Heart left ventricle (tissue), 16 donors: Measurements from ENCODE around the gene PTPRJ. TPM values are rescaled to one million over a fixed set of nuclear protein-coding genes. Genes with fewer than 3 reads are reported as not detected.
A peak's percentile ranks its signal among the peaks of the same experiment; 100 is the strongest.

Experiments used
- ATAC-seq, 4 donors: fragments of 200-7000 bp; cut with Tn5 transposase; one replicate each; pipeline ENCODE4 v1.9.1; 2020 to 2022; ENCODE audit warnings: moderate library complexity in 4 of 4, mild to moderate bottlenecking in 3 of 4, moderate number of reproducible peaks in 1 of 4
- DNase-seq, 5 donors: peaks; one replicate each; pipeline ENCODE4 v3.0.0-alpha.2; 2020
- H3K27ac ChIP-seq, 12 donors: fragments of 200-600 bp; sonication (generic) in 4 of 12; one replicate each; pipeline versions ENCODE4 v1.5.0 to v1.8.0; 2016 to 2022; ENCODE audit warnings: mild to moderate bottlenecking in 2 of 12
- H3K27me3 ChIP-seq, 9 donors: fragments of 200-600 bp; sonication (generic) in 2 of 9; one replicate each; pipeline versions ENCODE4 v1.5.1 to v1.8.0; 2016 to 2022; ENCODE audit warnings: mild to moderate bottlenecking in 3 of 9
- H3K36me3 ChIP-seq, 9 donors: fragments of 200-600 bp; sonication (generic) in 2 of 9; one replicate each; pipeline versions ENCODE4 v1.5.0 to v1.8.0; 2018 to 2022; ENCODE audit warnings: mild to moderate bottlenecking in 2 of 9
- H3K4me1 ChIP-seq, 12 donors: fragments of 200-600 bp; sonication (generic) in 4 of 12; one replicate each; pipeline versions ENCODE4 v1.5.0 to v1.8.0; 2016 to 2022; ENCODE audit warnings: mild to moderate bottlenecking in 3 of 12
- H3K4me3 ChIP-seq, 12 donors: fragments of 200-600 bp; sonication (generic) in 4 of 12; one replicate each; pipeline versions ENCODE4 v1.5.0 to v1.8.0; 2017 to 2022; ENCODE audit warnings: mild to moderate bottlenecking in 9 of 12, moderate library complexity in 4 of 12
- H3K9me3 ChIP-seq, 12 donors: fragments of 200-600 bp; sonication (generic) in 4 of 12; one replicate each; pipeline versions ENCODE4 v1.5.0 to v1.8.0; 2016 to 2022; ENCODE audit warnings: mild to moderate bottlenecking in 1 of 12
- CTCF ChIP-seq, 12 donors: fragments of 200-600 bp; sonication (generic) in 4 of 12; IDR thresholded peaks; one replicate each; pipeline versions ENCODE4 v1.5.0 to v1.8.0; 2018 to 2022; ENCODE audit warnings: antibody characterized with exemption in 12 of 12, mild to moderate bottlenecking in 5 of 12
- POLR2A ChIP-seq, 2 donors: fragments of 450-650 bp; IDR thresholded peaks; one replicate each; pipeline ENCODE4 v1.6.1; 2017; ENCODE audit warnings: antibody characterized with exemption in 2 of 2, mild to moderate bottlenecking in 2 of 2, moderate library complexity in 2 of 2
- WGBS, 4 donors: extraction: QIAGEN DNeasy Blood & Tissue Kit in 2 of 4; methylation state at CpG; one replicate each; pipeline versions ENCODE4 v1.1.5 to v1.1.7; 2013 to 2018; 5-methylcytosine and 5-hydroxymethylcytosine counted together
- intact Hi-C, 10 donors: fragments of 100-400 bp; cut with DNase I; formaldehyde crosslinking; loops; one replicate each; pipeline versions ENCODE4 v1.11.1 to v1.14.2; 2022
- polyA plus RNA-seq, 2 donors: library from polyadenylated mRNA; stranded (reverse); fragments of 200-250 nt; gene quantifications; one replicate each; pipeline ENCODE4 v1.2.3, GENCODE V29; 2013
- total RNA-seq, 9 donors: library from RNA; depleted of rRNA in 2 of 9; stranded (reverse); fragments of >200 nt in 2 of 9; fragmentation: NEBNext Ultra II Directional in 3 of 9; extraction: Animal tissue kit (Norgen Biotek cat#: 25700) in 3 of 9; gene quantifications; one replicate each; pipeline versions ENCODE4 v1.1.0 to v1.2.4, GENCODE V29; 2016 to 2023
- donor health status: ischemic (EF 13 %, LVEDD 7.1; RV severe dilation, severe dysfunction).
- donor health status: healthy with polysubstance abuse.
- donor health status: DM: no; HTN: yes; CAD: no.
- donor health status: DM: no; HTN: no; CAD: no.
- donor health status: ischemic (EF 25% LVEDD 6.9; RV normal size, moderate dysfunction).
- donor health status: ischemic (EF 25% LVEDD 5.7; RV mildly dilated, moderate dysfunction).
- donor health status: healthy.
- donor health status: DM: yes; HTN: yes; CAD: no.
- donor health status: ischemic (EF 35%, LVEDD 5.7; RV mildly dilated, moderate dysfunction).
- donor health status: nonischemic (EF 11% LVEDD 7.7; RV severe dilation, severe dysfunction).
- donor health status: DM: yes; HTN: yes; CAD: no.
- donor health status: PGD.
- donor health status: ischemic (EF 29% LVEDD 5.4; RV normal size, mild dysfunction).
- donor health status: nonischemic (EF 23%, LVEDD 6.1; RV moderate dilation, normal function).

Gene PTPRJ
- total and polyA plus RNA-seq, 11 donors, result 1.2 to 39.0 (median 6.3) TPM

DNA sequence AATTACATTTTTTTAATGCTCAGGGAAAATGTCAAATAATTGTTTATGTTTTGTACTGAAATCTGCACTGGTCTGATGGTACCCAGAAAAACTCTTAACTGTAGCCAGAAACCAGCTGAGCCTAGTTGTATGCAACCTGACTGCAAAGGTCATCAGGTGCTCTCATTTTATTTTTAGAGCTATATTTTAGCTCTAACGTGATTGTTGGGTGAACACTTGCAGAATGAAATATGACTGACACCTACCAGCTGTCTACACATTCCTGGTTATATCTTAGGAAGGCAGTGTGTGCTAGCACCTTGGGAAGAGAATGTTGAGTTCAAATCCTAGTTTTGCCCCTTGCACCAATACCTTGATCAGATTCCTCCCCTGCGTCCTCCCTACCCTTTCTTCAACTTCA lies 23.6 kb downstream of the PTPRJ start:
- WGBS, 4 donors, result 35 to 47% (median 44%) methylated on average over 2 of the region's 2 CpGs
- Histone ChIP-seq H3K36me3 (no peaks in the 10 kb centered on the region), H3K27me3 (no peaks in the 10 kb centered on the region), H3K27ac (peak overlapping the region in 5 of 12 donors; percentile 9 to 66 (median 33)), H3K4me3 (no peak overlapping the region), H3K9me3 (no peaks in the 10 kb centered on the region), H3K4me1 (peaks cover 0 to 93% (median 26%) of the 10 kb centered on the region in 12 donors)
- ATAC-seq (peak in 1 of 4 donors; percentile 28), DNase-seq (no peak)
- intact Hi-C loops, result loop anchor here in 1 of 10 donors (5.0 kb wide), 1 partner anchor 43 kb away; no protein-coding TSS in a partner anchor
- TF ChIP-seq CTCF (IDR thresholded peaks at IDR 0.05) (no peak), POLR2A (IDR thresholded peaks at IDR 0.05) (no peak)

DNA sequence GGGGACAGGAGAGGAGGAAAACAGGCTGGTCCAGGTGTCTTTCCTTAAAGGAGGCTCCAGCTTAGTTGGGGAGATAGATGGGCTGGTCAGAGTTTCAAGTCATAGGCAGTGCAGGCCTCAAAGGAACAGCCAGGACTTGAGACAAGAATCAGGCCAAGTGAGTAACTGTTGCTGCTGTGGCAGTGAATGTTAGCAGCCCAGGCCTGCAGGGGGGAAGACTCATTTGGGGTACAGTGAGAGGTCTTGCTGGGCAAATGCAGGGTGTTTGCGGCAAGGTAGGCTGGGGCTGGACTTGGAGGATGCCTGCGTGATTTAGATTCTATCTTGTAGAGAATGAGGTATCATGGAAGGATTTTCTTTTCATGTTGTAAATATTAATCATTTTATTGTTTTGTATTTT lies 24.1 kb downstream of the PTPRJ start:
- peaks cover 0 to 92% (median 26%) of the 10 kb centered on the region in 12 donors for H3K4me1 ChIP-seq
- H3K4me3 ChIP-seq, result no peak overlapping the region
- peak overlapping the region in 5 of 12 donors; percentile 9 to 66 (median 33) for H3K27ac ChIP-seq
- no peaks in the 10 kb centered on the region for H3K27me3 ChIP-seq
- no peaks in the 10 kb centered on the region for H3K9me3 ChIP-seq
- ATAC-seq (no peak), DNase-seq (no peak)
- TF ChIP-seq CTCF (IDR thresholded peaks at IDR 0.05), result no peak
- TF ChIP-seq POLR2A (IDR thresholded peaks at IDR 0.05), result no peak
- WGBS, 4 donors, result 93 to 100% (median 95%) methylated on average over 2 of the region's 2 CpGs
- intact Hi-C loops, result loop anchor here in 1 of 10 donors (5.0 kb wide), 1 partner anchor 43 kb away; no protein-coding TSS in a partner anchor
- no peaks in the 10 kb centered on the region for H3K36me3 ChIP-seq

DNA sequence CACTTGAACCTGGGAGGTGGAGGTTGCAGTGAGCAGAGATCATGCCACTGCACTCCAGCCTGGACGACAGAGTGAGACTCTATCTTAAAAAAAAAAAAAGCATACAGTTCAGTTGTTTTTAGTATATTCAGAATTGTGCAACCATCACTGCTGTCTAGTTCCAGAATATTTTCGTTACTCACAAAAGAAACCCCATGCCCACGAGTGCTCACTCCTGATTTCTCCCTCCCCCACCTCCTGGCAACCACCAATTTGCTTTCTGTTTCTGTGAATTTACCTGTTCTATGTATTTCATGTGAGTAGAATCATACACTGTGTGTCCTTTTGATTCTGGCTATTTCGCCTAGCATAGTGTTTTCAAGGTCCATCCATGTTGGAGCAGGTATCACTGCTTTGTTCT lies 24.8 kb downstream of the PTPRJ start:
- no peaks in the 10 kb centered on the region for H3K9me3 ChIP-seq
- no peaks in the 10 kb centered on the region for H3K27me3 ChIP-seq
- TF ChIP-seq POLR2A (IDR thresholded peaks at IDR 0.05), result no peak
- peak overlapping the region in 4 of 12 donors; percentile 11 to 66 (median 32) for H3K27ac ChIP-seq
- peaks cover 0 to 95% (median 26%) of the 10 kb centered on the region in 12 donors for H3K4me1 ChIP-seq
- H3K36me3 ChIP-seq, result no peaks in the 10 kb centered on the region
- ATAC-seq, result no peak
- no peak for DNase-seq
- 58 to 81% (median 68%) methylated on average over 4 of the region's 4 CpGs for WGBS, 4 donors
- no peak overlapping the region for H3K4me3 ChIP-seq
- intact Hi-C loops, result loop anchor here in 1 of 10 donors (5.0 kb wide), 1 partner anchor 38 kb away; no protein-coding TSS in a partner anchor

DNA sequence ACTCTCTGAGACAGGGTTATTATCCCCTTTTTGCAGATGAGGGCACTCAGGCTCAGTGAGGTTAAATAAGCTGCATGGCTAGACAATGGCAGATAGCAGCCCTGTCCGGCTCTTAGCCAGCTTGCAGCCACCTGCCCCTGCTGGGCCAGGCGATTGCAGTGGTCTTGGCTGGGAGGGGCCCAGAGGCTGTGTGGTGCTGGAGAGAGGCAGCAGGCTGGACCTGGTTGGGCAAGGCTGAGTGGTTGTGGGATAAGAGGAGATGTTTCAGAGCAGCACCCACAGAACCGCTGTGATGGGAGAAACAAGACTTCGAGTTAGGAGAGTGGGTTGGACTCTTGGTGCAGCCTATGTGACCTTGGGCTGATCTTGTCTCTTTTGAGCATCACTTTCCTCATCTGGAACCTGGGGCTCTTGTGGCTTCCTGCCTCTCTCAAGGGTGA lies 25.5 kb downstream of the PTPRJ start:
- WGBS, 4 donors, result 49 to 70% (median 67%) methylated on average over 4 of the region's 4 CpGs
- intact Hi-C loops, result loop anchor here in 1 of 10 donors (5.0 kb wide), 1 partner anchor 39 kb away; no protein-coding TSS in a partner anchor

More for the DNA sequence above, 25.5 kb downstream of the PTPRJ start:
- DNase-seq (no peak), ATAC-seq (peak in 2 of 4 donors; percentile 13 to 37)
- Histone ChIP-seq H3K36me3 (no peaks in the 10 kb centered on the region), H3K27me3 (no peaks in the 10 kb centered on the region), H3K4me1 (peaks cover 0 to 94% (median 26%) of the 10 kb centered on the region in 12 donors), H3K4me3 (no peak overlapping the region), H3K9me3 (no peaks in the 10 kb centered on the region), H3K27ac (peak overlapping the region in 6 of 12 donors; percentile 24 to 66 (median 50))
- TF ChIP-seq POLR2A (IDR thresholded peaks at IDR 0.05) (no peak), CTCF (IDR thresholded peaks at IDR 0.05) (no peak)
